Stimulated activated CD8-positive, alpha-beta memory T cell treated with anti-CD3 and anti-CD28 coated beads, Interleukin-7, amount 100 ng/mL, for 48 hours (primary cell): ENCODE results near the gene HDDC3.
"Not testable (repeated sequence)": the region's sequence is repeated elsewhere in the genome, so short reads cannot be mapped to it uniquely, and the experiment has no call there.

Experiments
- DNase-seq, 2 donors: peaks; one replicate each; pipeline ENCODE4 v3.0.0-alpha.2; 2020; ENCODE audit warnings: low read depth in 1 of 2; ENCODE audit errors: extremely low read depth in 1 of 2

HDDC3 gene

GRCh38 chr15:90930861-90931574, 1.3 kb downstream of the HDDC3 start:
- DNase-seq: no peak

GRCh38 chr15:90929246-90930019, 2.9 kb downstream of the HDDC3 start:
- no peak for DNase-seq

DNA sequence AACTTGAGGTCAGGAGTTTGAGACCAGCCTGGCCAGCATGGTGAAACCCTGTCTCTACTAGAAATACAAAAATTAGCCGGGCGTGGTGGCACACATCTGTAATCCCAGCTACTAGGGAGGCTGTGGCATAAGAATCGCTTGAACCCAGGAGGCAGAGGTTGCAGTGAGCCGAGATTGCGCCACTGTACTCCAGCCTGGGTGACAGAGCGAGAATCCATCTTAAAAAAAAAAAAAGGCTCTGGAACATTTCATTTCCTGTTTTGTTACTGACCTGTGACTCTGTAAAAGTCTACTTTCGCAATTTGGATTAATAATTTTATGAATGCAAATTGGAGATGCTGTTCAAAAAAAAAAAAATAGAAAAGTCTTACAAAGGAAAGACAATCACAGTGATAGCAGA, 4.2 kb downstream of the HDDC3 start:
- not testable (repeated sequence) for DNase-seq

DNA sequence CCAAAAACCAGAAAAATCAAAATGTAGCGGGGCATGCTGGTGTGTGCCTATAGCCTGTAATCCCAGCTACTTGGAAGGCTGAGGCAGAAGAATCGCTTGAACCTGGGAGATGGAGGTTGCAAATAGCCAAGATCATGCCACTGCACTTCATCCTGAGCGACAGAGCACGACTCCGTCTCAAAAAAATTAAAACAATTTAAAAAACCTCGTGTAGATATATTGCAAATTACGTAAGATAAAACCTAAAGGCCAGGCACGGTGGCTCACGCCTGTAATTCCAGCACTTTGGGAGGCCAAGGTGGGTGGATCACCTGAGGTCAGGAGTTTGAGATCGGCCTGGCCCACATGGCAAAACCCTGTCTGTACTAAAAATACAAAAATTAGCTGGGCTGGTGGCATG, 5.6 kb downstream of the HDDC3 start:
- DNase-seq: not testable (repeated sequence)

DNA sequence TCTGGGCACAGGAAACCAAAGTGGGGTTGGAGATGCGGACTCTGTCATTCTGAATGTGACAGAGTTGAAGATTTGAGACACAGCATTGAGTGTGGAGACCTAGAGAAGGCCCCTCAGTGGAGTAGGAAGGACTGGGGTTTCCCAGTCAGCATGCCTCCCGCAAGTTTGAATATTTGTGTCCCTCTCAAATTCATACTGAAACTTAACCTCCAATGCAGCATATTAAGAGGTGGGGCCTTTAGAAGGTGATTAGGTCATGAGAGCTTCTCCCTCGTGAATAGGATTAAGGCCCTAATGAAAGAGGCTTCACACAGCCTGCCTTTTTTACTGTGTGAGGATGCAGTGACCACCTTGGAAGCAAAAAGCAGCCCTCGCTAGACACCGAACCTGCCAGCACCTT, 8.0 kb downstream of the HDDC3 start:
- DNase-seq: no peak

DNA sequence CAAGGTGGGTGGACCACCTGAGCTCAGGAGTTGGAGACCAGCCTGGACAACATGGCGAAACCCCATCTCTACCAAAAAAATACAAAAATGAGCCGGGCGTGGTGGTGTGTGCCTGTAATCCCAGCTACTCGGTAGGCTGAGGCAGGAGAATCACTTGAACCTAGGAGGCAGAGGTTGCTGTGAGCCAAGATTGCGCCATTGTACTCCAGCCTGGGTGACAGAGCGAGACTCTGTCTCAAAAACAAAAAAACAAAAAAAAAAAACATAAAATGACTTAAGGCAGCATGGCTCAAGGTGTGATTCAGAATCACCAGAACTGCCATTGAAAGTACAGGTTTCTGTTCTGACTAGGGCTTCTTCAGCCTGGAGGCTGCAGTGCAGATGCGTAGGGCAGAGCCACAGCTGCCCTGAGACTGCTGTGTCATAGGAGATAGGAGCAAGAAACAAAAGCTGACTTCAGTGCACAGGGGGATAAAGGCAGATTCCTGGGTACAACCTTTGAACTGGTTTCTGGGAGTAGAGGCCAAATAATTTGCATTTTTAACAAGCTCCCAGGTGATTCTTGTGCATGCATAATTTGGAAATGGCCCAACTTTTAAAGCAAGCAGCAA, 9.5 kb downstream of the HDDC3 start:
- not testable (repeated sequence) for DNase-seq

- DNase-seq: no peak
Measured at GRCh38 chr15:90921887-90922286, 10.5 kb downstream of the HDDC3 start.

GRCh38 chr15:90918835-90919234, 13.5 kb downstream of the HDDC3 start:
- DNase-seq: no peak

- no peak for DNase-seq
Measured at GRCh38 chr15:90918034-90918788, 14.1 kb downstream of the HDDC3 start.

- DNase-seq: no peak
Measured at GRCh38 chr15:90917569-90917968, 14.8 kb downstream of the HDDC3 start.

DNA sequence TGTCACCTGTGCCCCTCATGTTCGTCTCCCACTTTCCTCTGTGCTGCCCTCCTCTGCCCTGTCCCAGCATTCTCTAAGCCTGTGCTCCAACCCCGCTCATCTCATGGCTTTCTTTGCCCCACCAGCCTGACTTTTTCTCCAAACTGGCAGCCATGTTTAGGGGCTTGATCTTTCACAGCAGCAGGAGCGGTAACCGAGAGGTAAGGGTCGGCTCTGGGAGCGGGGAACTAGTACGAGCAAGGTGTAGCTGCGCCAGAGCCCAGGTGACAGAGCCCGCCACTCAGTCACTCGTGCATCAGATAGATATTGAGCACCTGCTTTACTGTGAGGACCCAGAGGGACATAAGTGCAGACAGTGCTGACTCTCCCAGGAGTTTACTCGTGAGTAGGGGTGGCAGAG, 15.9 kb downstream of the HDDC3 start:
- DNase-seq: no peak

- no peak for DNase-seq
Measured at GRCh38 chr15:90915808-90916440, 16.4 kb downstream of the HDDC3 start.

GRCh38 chr15:90915216-90915807, 17.0 kb downstream of the HDDC3 start:
- no peak for DNase-seq

DNA sequence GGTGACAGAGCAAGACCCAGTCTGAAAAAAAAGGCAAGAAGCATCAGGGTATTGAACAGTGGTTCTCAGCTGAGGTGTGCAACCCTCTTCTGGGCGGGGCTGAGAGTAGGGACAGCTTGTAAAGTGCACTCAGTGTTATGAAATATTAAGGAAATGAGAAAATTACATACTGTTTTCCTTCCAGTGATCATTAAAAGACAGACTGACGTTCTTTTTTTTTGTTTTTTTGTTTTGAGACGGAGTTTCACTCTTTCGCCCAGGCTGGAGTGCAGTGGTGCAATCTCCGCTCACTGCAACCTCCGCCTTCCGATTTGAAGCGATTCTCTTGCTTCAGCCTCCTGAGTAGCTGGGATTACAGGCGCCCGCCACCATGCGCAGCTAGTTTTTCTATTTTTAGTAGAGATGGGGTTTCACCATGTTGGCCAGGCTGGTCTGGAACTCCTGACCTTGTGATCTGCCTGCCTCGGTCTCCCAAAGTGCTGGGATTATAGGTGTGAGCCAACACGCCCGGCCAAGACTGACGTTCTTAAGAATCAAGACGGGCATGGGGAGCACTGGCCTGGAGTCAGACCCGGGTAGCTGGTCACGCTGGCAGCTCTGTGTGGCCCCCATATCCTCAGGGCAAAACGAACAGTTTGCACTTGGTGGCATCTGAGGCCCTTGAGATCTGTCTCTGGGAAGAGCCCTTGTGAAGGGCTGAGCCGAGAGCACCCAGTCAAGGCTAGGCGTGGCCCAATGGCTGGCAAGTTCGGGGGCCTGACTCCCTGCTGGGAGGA, 17.9 kb downstream of the HDDC3 start:
- no peak for DNase-seq

GRCh38 chr15:90913398-90913944, 18.9 kb downstream of the HDDC3 start:
- DNase-seq: no peak

DNA sequence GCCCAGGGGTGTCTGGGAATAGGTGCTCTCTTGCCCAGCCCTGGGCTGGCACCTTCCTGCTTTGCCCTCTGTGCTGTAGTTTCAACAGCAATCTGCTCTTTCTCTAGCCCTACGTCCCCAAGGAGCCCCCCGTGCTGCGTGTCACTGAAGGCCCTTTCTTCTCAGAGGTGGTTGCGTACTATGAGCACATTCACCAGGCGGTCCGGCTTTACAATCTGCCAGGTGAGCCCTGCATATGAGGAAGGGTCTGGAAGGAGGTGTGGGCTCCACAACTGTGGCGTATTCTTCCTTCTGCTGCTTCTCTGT, 19.6 kb downstream of the HDDC3 start:
- no peak for DNase-seq

- no peak for DNase-seq
Measured at GRCh38 chr15:90911906-90912769, 20.2 kb downstream of the HDDC3 start.

DNA sequence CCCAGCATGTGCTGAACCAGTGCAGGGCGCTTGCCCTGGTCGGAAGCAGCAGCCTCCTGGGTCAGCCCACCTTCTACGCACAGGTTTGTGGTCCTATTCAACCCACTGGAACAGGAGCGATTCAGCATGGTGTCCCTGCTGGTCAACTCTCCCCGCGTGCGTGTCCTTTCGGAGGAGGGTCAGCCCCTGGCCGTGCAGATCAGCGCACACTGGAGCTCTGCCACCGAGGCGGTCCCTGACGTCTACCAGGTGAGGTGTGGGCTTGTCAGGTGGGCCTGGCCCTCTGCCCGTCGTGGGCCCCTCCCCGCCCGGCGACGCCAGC, 21.1 kb downstream of the HDDC3 start:
- no peak for DNase-seq
